ENCODE measurements around the gene BBIP1.

BBIP1 gene

DNA sequence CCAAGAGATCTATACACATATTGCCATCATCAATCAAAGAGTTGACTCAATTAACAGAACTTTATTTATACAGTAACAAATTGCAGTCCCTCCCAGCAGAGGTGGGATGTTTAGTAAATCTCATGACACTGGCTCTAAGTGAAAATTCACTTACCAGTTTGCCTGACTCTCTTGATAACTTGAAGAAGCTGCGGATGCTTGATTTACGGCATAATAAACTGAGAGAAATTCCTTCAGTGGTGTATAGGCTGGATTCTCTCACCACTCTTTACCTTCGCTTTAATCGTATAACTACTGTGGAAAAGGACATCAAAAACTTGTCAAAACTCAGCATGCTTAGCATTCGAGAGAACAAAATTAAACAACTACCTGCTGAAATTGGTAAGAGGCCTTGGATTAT lies 45.7 kb upstream of the BBIP1 start:
- Histone ChIP-seq H3K9me3 (no peaks in the 10 kb centered on the region), H3K4me1 (ENCODE audit: control insufficient read depth in 1 of 2, insufficient read depth in 1 of 2, low read depth in 1 of 2, low read length in 1 of 2) (peaks cover 12 to 32% of the 10 kb centered on the region in 2 experiments), H3K36me3 (peaks cover 8% of the 10 kb centered on the region), H3K27ac (no peak overlapping the region), H3K4me3 (ENCODE audit: low read depth in 1 of 2, low read length in 1 of 2) (no peak overlapping the region), H3K27me3 (no peaks in the 10 kb centered on the region)
- TF ChIP-seq, protein P1, sequence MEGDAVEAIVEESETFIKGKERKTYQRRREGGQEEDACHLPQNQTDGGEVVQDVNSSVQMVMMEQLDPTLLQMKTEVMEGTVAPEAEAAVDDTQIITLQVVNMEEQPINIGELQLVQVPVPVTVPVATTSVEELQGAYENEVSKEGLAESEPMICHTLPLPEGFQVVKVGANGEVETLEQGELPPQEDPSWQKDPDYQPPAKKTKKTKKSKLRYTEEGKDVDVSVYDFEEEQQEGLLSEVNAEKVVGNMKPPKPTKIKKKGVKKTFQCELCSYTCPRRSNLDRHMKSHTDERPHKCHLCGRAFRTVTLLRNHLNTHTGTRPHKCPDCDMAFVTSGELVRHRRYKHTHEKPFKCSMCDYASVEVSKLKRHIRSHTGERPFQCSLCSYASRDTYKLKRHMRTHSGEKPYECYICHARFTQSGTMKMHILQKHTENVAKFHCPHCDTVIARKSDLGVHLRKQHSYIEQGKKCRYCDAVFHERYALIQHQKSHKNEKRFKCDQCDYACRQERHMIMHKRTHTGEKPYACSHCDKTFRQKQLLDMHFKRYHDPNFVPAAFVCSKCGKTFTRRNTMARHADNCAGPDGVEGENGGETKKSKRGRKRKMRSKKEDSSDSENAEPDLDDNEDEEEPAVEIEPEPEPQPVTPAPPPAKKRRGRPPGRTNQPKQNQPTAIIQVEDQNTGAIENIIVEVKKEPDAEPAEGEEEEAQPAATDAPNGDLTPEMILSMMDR (IDR thresholded peaks at IDR 0.05) = no peak

GRCh38 chr10:110963162-110963561 lies 44.2 kb upstream of the BBIP1 start:
- Histone ChIP-seq H3K4me1 (ENCODE audit: control insufficient read depth in 1 of 2, insufficient read depth in 1 of 2, low read depth in 1 of 2, low read length in 1 of 2) (peaks cover 12 to 32% of the 10 kb centered on the region in 2 experiments), H3K27ac (no peak overlapping the region), H3K4me3 (ENCODE audit: low read depth in 1 of 2, low read length in 1 of 2) (no peak overlapping the region), H3K36me3 (peaks cover 8% of the 10 kb centered on the region), H3K27me3 (no peaks in the 10 kb centered on the region), H3K9me3 (no peaks in the 10 kb centered on the region)
- TF ChIP-seq, protein P1 (IDR thresholded peaks at IDR 0.05) = no peak

DNA sequence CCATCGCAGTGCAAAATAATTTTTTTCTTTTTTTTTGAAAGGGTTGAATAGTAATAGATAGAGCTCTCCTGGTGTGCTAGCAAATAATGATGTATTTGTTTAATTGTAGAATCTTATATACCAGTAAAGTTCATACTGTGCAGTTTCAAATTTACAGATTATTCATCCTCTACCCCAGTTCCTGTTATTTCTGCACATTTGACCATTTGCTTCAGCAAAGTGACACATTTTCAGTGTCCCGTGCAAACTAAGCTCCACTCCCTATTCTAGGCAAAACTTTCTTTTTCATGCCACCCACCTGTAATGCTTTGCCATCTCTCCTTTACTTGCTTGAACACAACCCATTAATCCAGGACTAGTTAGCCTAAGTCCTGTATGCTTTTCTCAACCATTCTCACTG lies 43.5 kb upstream of the BBIP1 start:
- no peak overlapping the region for H3K4me3 ChIP-seq (ENCODE audit: low read depth in 1 of 2, low read length in 1 of 2)
- peaks cover 8% of the 10 kb centered on the region for H3K36me3 ChIP-seq
- TF ChIP-seq, protein P1 (IDR thresholded peaks at IDR 0.05) = no peak

DNA sequence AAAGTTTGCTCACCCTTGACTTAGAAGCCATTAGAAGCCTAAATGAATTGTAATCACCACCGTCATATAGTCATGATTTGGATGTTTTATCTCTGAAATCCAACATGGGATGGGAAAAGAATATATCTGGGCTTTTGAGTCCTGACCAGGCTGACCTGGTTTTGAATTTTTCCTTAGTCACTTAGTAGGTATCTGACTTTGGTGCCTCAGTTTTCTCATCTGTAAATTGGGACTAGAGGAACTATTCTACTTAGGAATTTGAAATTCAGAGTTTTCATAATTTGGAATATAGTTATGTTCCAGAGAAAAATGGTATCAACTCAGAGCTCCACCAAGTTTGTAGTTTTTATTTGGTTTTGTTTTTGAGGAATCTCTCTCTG lies 41.3 kb upstream of the BBIP1 start:
- no peak overlapping the region for H3K27ac ChIP-seq
- TF ChIP-seq, protein P1 (IDR thresholded peaks at IDR 0.05) = no peak
- H3K36me3 ChIP-seq = peaks cover 8% of the 10 kb centered on the region
- H3K4me1 ChIP-seq (ENCODE audit: control insufficient read depth in 1 of 2, insufficient read depth in 1 of 2, low read depth in 1 of 2, low read length in 1 of 2) = peaks cover 0 to 6% of the 10 kb centered on the region in 2 experiments
- no peaks in the 10 kb centered on the region for H3K27me3 ChIP-seq
- H3K9me3 ChIP-seq = no peaks in the 10 kb centered on the region
- no peak overlapping the region for H3K4me3 ChIP-seq (ENCODE audit: low read depth in 1 of 2, low read length in 1 of 2)

More for the DNA sequence above, 43.5 kb upstream of the BBIP1 start:
- H3K27ac ChIP-seq = no peak overlapping the region
- H3K27me3 ChIP-seq = no peaks in the 10 kb centered on the region
- peaks cover 9 to 27% of the 10 kb centered on the region in 2 experiments for H3K4me1 ChIP-seq (ENCODE audit: control insufficient read depth in 1 of 2, insufficient read depth in 1 of 2, low read depth in 1 of 2, low read length in 1 of 2)
- H3K9me3 ChIP-seq = no peaks in the 10 kb centered on the region

GRCh38 chr10:110959379-110960332 lies 40.7 kb upstream of the BBIP1 start:
- TF ChIP-seq, protein P1 (IDR thresholded peaks at IDR 0.05) = no peak
- no peaks in the 10 kb centered on the region for H3K4me1 ChIP-seq (ENCODE audit: control insufficient read depth in 1 of 2, insufficient read depth in 1 of 2, low read depth in 1 of 2, low read length in 1 of 2)
- H3K36me3 ChIP-seq = peaks cover 1% of the 10 kb centered on the region
- no peak overlapping the region for H3K4me3 ChIP-seq (ENCODE audit: low read depth in 1 of 2, low read length in 1 of 2)
- H3K9me3 ChIP-seq = no peaks in the 10 kb centered on the region
- H3K27me3 ChIP-seq = no peaks in the 10 kb centered on the region
- no peak overlapping the region for H3K27ac ChIP-seq

Data from neutrophil (primary cell).